Calu3 (cell line): ENCODE data around the gene UGT1A10. TPM values are rescaled to one million over a fixed set of nuclear protein-coding genes. Genes with fewer than 3 reads are reported as not detected.

Source experiments
- BruUV-seq: library from RNA; stranded (reverse); fragments of 400-500 nt; replicated peaks from 2 replicates; lab custom pipeline; 2021; lab: Mats Ljungman, UMichigan
- CTCF ChIA-PET: fragments of 300-600 bp; sonication (Branson Sonifier 250); formaldehyde crosslinking; loops from one replicate; lab custom pipeline; 2022; ENCODE audit warnings: antibody characterized with exemption; lab: Charles Lee
- DNase-seq: peaks from one replicate; pipeline ENCODE4 v3.0.0; 2022
- H3K27ac Mint-ChIP-seq: one replicate; pipeline ENCODE4 v1.8.0; 2022; ENCODE audit warnings: mixed read lengths; ENCODE audit not compliant: unreplicated experiment
- H3K27me3 Mint-ChIP-seq: one replicate; pipeline ENCODE4 v1.8.0; 2022; ENCODE audit warnings: mixed read lengths; ENCODE audit not compliant: unreplicated experiment
- H3K36me3 Mint-ChIP-seq: one replicate; pipeline ENCODE4 v1.8.0; 2022; ENCODE audit warnings: mild to moderate bottlenecking, moderate library complexity, mixed read lengths; ENCODE audit not compliant: insufficient read depth, unreplicated experiment
- H3K4me1 Mint-ChIP-seq: one replicate; pipeline ENCODE4 v1.8.0; 2022; ENCODE audit warnings: mild to moderate bottlenecking, low read depth, mixed read lengths; ENCODE audit not compliant: unreplicated experiment
- H3K4me3 Mint-ChIP-seq: one replicate; pipeline ENCODE4 v1.8.0; 2022; ENCODE audit warnings: mild to moderate bottlenecking, low read depth, moderate library complexity, mixed read lengths; ENCODE audit not compliant: unreplicated experiment
- H3K9me3 Mint-ChIP-seq: one replicate; pipeline ENCODE4 v1.8.0; 2022; ENCODE audit warnings: low read depth, mixed read lengths; ENCODE audit not compliant: unreplicated experiment
- CTCF ChIP-seq: fragments of 200-600 bp; IDR thresholded peaks from one replicate; pipeline ENCODE4 v1.8.0; 2022; ENCODE audit warnings: antibody characterized with exemption; ENCODE audit not compliant: unreplicated experiment
- intact Hi-C: fragments of 100-400 bp; cut with micrococcal nuclease; formaldehyde crosslinking; loops from one replicate; pipeline ENCODE4 v1.10.0; 2022; ENCODE audit not compliant: unreplicated experiment
- total RNA-seq: library from RNA; stranded (reverse); gene quantifications from 2 replicates; pipeline ENCODE4 v1.2.3, GENCODE V29; 2022

Gene UGT1A10
- total RNA-seq, 1 experiment from 2014 or later: 107 TPM

- no peak for TF ChIP-seq CTCF
- DNase-seq: no peak
- Mint-ChIP-seq H3K4me3 (no peak overlapping the region), H3K27me3 (peaks cover 2% of the 10 kb centered on the region), H3K36me3 (no peaks in the 10 kb centered on the region), H3K9me3 (no peaks in the 10 kb centered on the region), H3K4me1 (peaks cover 7% of the 10 kb centered on the region), H3K27ac (no peak overlapping the region)
- BruUV-seq: no TSS peak
- intact Hi-C loops: no loop called here
- CTCF ChIA-PET: interaction anchor here (0.7 kb wide), 1 partner anchor 85 kb away, joined by 6 read pairs; no protein-coding TSS in a partner anchor
These were observed 159.5 kb downstream of the UGT1A10 start for GRCh38 chr2:233795735-233796171.

GRCh38 chr2:233796254-233796653, 160.0 kb downstream of the UGT1A10 start:
- H3K4me1 Mint-ChIP-seq: peaks cover 12% of the 10 kb centered on the region
- no peak for DNase-seq
- CTCF ChIA-PET: interaction anchor here (0.7 kb wide), 1 partner anchor 84 kb away, joined by 6 read pairs; no protein-coding TSS in a partner anchor
- H3K27me3 Mint-ChIP-seq: no peaks in the 10 kb centered on the region
- H3K27ac Mint-ChIP-seq: no peak overlapping the region
- no peaks in the 10 kb centered on the region for H3K36me3 Mint-ChIP-seq
- no peak overlapping the region for H3K4me3 Mint-ChIP-seq
- no peak for TF ChIP-seq CTCF
- H3K9me3 Mint-ChIP-seq: no peaks in the 10 kb centered on the region
- intact Hi-C loops: no loop called here
- BruUV-seq: no TSS peak

GRCh38 chr2:233798335-233799086, 162.3 kb downstream of the UGT1A10 start:
- no peak for TF ChIP-seq CTCF
- intact Hi-C loops: no loop called here
- no peak for DNase-seq
- Mint-ChIP-seq H3K4me1 (peaks cover 14% of the 10 kb centered on the region), H3K4me3 (no peak overlapping the region), H3K27me3 (no peaks in the 10 kb centered on the region), H3K36me3 (no peaks in the 10 kb centered on the region), H3K9me3 (no peaks in the 10 kb centered on the region), H3K27ac (no peak overlapping the region)
- no TSS peak for BruUV-seq
- CTCF ChIA-PET: no interaction called here

GRCh38 chr2:233799087-233799665, 162.9 kb downstream of the UGT1A10 start:
- Mint-ChIP-seq H3K27me3 (no peaks in the 10 kb centered on the region), H3K4me1 (peaks cover 14% of the 10 kb centered on the region), H3K27ac (no peak overlapping the region), H3K4me3 (no peak overlapping the region), H3K36me3 (no peaks in the 10 kb centered on the region), H3K9me3 (no peaks in the 10 kb centered on the region)
- CTCF ChIA-PET: no interaction called here
- intact Hi-C loops: no loop called here
- BruUV-seq: no TSS peak
- TF ChIP-seq CTCF: no peak
- DNase-seq: no peak
